ENCODE data around the gene INTS12.

INTS12 gene

GRCh38 chr4:105661028-105661427, 47.5 kb downstream of the INTS12 start:
- Histone ChIP-seq H3K27ac (no peak overlapping the region), H3K4me3 (no peak overlapping the region)
- no peak for DNase-seq (ENCODE audit: low spot score)
- no peak for TF ChIP-seq CTCF (IDR thresholded peaks at IDR 0.05)

DNA sequence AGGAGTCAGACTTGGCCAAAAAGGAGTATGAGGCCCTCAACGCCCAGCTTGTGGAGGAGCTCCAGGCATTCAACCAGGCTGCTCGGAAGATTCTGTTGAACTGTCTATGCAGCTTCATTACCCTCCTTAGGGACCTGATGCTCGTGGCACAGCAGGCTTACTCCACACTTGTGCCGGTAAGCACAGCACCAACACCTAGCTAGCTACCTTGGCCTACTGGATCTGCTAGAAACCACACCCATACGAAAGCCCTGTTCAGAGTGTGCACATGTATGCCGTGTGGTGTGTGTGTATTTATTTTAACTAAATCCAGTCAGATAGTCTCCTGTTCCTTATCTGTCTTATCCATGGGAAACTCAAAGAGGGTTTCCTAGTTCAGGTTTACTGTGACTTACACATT, 49.3 kb downstream of the INTS12 start:
- Histone ChIP-seq H3K4me3 (no peak overlapping the region), H3K27ac (no peak overlapping the region)
- no peak for DNase-seq (ENCODE audit: low spot score)
- no peak for TF ChIP-seq CTCF (IDR thresholded peaks at IDR 0.05)

DNA sequence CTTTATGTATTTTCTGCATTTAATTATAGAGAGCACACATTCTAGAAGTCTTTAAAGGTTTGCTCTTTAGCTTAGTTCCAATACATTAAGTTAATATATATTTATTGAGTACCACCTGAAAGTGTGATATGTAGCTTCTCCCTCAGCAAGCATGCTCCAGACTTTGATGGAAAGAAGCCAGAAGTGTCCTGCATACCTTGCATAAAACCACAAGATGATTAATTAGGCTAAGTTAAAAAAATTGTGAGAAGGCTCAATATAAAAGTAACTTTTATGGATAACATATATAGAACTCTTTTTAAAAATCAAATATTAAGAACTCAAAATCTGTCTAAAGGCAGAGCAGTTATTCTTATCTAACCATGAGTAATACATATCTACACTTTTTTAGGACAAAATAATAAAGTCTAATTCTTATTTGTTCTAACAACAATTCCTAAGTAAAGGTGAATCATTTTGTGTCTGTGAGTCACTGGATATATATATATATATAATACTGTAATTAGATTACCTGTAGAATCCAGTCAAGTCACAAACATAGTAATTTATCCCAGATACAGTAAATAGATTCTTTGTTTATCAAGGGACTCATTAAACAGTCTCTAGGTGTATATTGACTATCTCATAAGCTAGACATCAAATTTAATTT, 51.2 kb downstream of the INTS12 start:
- no peak overlapping the region for H3K27ac ChIP-seq
- no peak overlapping the region for H3K4me3 ChIP-seq
- TF ChIP-seq CTCF (IDR thresholded peaks at IDR 0.05), result no peak
- no peak for DNase-seq (ENCODE audit: low spot score)

DNA sequence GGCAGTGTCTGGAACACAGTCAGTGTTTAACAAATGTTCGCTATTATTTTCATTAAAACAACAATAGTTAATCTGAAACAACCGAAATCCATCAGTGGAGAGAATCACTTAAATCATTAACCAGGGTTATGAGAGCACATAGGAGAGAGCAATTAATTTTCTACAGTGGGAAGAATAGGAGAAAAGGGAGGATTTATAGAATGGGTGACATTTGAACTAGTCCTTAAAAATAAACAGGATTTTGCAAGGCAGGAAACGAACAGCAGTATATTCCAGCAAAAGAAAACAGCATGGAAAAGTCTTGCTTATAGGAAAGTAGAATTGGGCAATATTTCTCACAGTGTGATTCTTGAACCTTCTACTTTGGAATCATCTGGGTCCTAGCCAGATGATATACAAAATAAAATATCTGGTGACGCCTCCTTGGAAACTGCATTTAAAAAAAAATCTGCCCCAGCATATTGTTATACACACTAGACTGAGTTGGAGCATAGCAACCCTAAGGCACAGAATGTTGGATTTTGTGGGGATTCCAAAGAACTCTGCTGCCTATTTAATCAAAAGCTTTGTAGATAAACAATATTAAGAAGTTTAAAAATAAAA, 56.1 kb downstream of the INTS12 start:
- TF ChIP-seq CTCF (IDR thresholded peaks at IDR 0.05), result no peak
- no peak overlapping the region for H3K4me3 ChIP-seq
- H3K27ac ChIP-seq, result no peak overlapping the region
- no peak for DNase-seq (ENCODE audit: low spot score)

DNA sequence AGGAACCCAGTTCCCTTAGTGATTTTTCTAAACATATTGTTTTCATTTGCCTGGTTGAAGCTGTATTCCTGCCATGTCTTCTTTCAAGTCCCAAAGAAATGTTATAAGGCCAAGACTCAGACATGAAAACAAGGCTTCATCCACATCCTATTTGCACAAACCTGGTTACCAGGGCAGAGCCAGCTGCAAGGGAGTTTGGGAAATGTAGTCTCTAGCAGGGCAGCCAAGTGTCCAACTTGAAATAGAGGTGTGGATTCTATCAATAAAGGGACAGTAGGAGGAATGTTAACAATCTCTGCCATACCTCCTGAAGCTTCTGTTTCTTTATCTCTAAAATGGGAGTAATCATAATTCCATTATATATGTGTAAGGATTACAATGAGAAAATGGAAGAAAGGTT, 56.6 kb downstream of the INTS12 start:
- no peak overlapping the region for H3K4me3 ChIP-seq
- H3K27ac ChIP-seq, result no peak overlapping the region
- DNase-seq (ENCODE audit: low spot score), result no peak
- no peak for TF ChIP-seq CTCF (IDR thresholded peaks at IDR 0.05)

- Histone ChIP-seq H3K27ac (no peak overlapping the region), H3K4me3 (no peak overlapping the region)
- no peak for DNase-seq (ENCODE audit: low spot score)
- no peak for TF ChIP-seq CTCF (IDR thresholded peaks at IDR 0.05)
Measured at GRCh38 chr4:105650190-105650589, 58.3 kb downstream of the INTS12 start.

DNA sequence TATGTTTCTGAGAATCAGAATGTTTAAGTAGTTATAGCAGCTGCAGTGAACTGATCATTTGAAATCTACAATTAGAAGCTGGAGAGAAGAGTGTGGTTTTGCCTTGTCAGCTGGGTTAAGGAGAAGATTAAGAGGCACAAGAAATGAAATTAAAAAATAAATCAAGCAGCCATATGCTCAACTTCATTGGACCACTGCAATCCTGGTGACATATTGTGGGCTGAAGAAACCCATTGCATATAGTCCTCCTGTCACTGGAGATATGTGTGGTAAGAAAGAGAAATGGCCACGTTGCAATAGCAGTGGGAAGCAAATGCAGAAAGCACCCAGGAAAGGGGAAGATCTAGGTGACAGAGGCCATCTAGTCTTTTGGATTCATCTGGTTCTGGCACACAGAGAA, 63.0 kb downstream of the INTS12 start:
- H3K4me3 ChIP-seq, result no peak overlapping the region
- no peak for DNase-seq (ENCODE audit: low spot score)
- no peak overlapping the region for H3K27ac ChIP-seq
- TF ChIP-seq CTCF (IDR thresholded peaks at IDR 0.05), result no peak
